ENCODE data around the gene RBM10. TPM values are rescaled to one million over a fixed set of nuclear protein-coding genes. Genes with fewer than 3 reads are reported as not detected.
"Not testable (repeated sequence)": the region's sequence is repeated elsewhere in the genome, so short reads cannot be mapped to it uniquely, and the experiment has no call there.

The RBM10 gene
- total RNA-seq: 10 to 100 TPM; 27.3 to 46.2 (median 33.7) TPM

GRCh38 chrX:47144626-47145394, at the start of gene RBM10, which contains the start of gene NDUFB11:
Gene RBM10, plus strand, starts transcription at chrX:47145221. Its CDS starts 2,261 bp downstream, at chrX:47147482.
Gene NDUFB11, minus strand, starts transcription at chrX:47144702. Its CDS starts 23 bp downstream, at chrX:47144679.
- peaks cover 0 to 21% (median 0%) of the 10 kb centered on the region in 3 donors for H3K36me3 ChIP-seq
- WGBS, 2 donors: 0 to 58% methylated on average over 9 to 35 of the region's 54 CpGs
- no peaks in the 10 kb centered on the region for H3K9me3 ChIP-seq
- DNase-seq (ENCODE audit: low spot score in 2 of 2): peak; percentile 80 to 86
- H3K27me3 ChIP-seq: no peaks in the 10 kb centered on the region
- peak within 1 kb of the TSS; percentile 53 to 78 (median 58) for H3K4me3 ChIP-seq
- peak within 1 kb of the TSS; percentile 66 to 98 (median 95) for H3K27ac ChIP-seq
- peak; percentile 48 to 78 for TF ChIP-seq POLR2A (IDR thresholded peaks at IDR 0.05)
- TF ChIP-seq EP300 (IDR thresholded peaks at IDR 0.05): peak in 1 of 2 donors; percentile 88
- peak; percentile 64 to 93 (median 72) for TF ChIP-seq CTCF (IDR thresholded peaks at IDR 0.05)
- peaks cover 0 to 26% (median 6%) of the 10 kb centered on the region in 4 donors for H3K4me1 ChIP-seq

- TF ChIP-seq EP300 (IDR thresholded peaks at IDR 0.05) (no peak), CTCF (IDR thresholded peaks at IDR 0.05) (no peak)
- no peak overlapping the region for H3K27ac ChIP-seq
- 71 to 94% methylated on average over 4 of the region's 4 CpGs for WGBS, 2 donors
- no peak for DNase-seq (ENCODE audit: low spot score in 2 of 2)
- H3K4me3 ChIP-seq: no peak overlapping the region
- H3K36me3 ChIP-seq: no peaks in the 10 kb centered on the region
- no peaks in the 10 kb centered on the region for H3K4me1 ChIP-seq
- peaks cover 0 to 9% of the 10 kb centered on the region in 2 donors for H3K27me3 ChIP-seq
- no peaks in the 10 kb centered on the region for H3K9me3 ChIP-seq
Observed at GRCh38 chrX:47097018-47097417, 48.0 kb upstream of the RBM10 start.

GRCh38 chrX:47098338-47099094, 46.5 kb upstream of the RBM10 start:
- H3K4me3 ChIP-seq: no peak overlapping the region
- no peaks in the 10 kb centered on the region for H3K4me1 ChIP-seq
- no peak overlapping the region for H3K27ac ChIP-seq
- no peak for DNase-seq (ENCODE audit: low spot score in 2 of 2)
- no peaks in the 10 kb centered on the region for H3K9me3 ChIP-seq
- H3K36me3 ChIP-seq: no peaks in the 10 kb centered on the region
- H3K27me3 ChIP-seq: peaks cover 0 to 9% of the 10 kb centered on the region in 2 donors
- WGBS, 2 donors: 25 to 62% methylated on average over 2 of the region's 2 CpGs
- TF ChIP-seq EP300 (IDR thresholded peaks at IDR 0.05) (no peak), CTCF (IDR thresholded peaks at IDR 0.05) (no peak), POLR2A (IDR thresholded peaks at IDR 0.05) (no peak)

DNA sequence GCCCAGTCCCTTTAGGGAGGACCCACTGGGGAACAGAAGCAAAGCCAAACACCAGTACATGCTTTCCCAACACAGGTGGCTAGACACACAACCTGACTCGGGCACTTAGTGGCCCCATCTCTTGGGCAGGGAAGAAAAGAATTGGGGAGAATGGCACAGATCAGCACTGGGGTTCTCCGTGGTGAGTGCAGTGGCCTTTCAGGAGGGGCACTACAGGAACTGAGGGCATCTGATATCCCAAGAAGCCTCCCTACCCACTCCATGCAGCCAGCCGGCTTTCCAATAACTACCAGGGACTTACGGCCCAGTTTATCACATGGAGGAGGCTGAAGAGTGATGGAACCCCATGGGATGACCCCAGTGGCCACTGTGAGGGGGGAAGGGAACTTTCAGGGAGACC, 43.8 kb upstream of the RBM10 start:
- H3K36me3 ChIP-seq: no peaks in the 10 kb centered on the region
- TF ChIP-seq CTCF (IDR thresholded peaks at IDR 0.05): no peak
- no peak for TF ChIP-seq EP300 (IDR thresholded peaks at IDR 0.05)
- H3K4me3 ChIP-seq: no peak overlapping the region
- H3K27ac ChIP-seq: no peak overlapping the region
- no peaks in the 10 kb centered on the region for H3K4me1 ChIP-seq
- 82 to 100% methylated on average over 2 to 3 of the region's 4 CpGs for WGBS, 2 donors
- H3K9me3 ChIP-seq: no peaks in the 10 kb centered on the region
- peaks cover 0 to 4% of the 10 kb centered on the region in 2 donors for H3K27me3 ChIP-seq
- no peak for DNase-seq (ENCODE audit: low spot score in 2 of 2)

GRCh38 chrX:47110936-47111615, 33.9 kb upstream of the RBM10 start:
- H3K36me3 ChIP-seq; H3K27me3 ChIP-seq; H3K9me3 ChIP-seq; H3K27ac ChIP-seq; DNase-seq (ENCODE audit: low spot score in 2 of 2); H3K4me1 ChIP-seq; H3K4me3 ChIP-seq: not testable (repeated sequence)
- 94 to 98% methylated on average over 5 to 18 of the region's 40 CpGs for WGBS, 2 donors
